Measurements from ENCODE around the gene RBM3. TPM values are rescaled to one million over a fixed set of nuclear protein-coding genes. Genes with fewer than 3 reads are reported as not detected.
A peak's percentile ranks its signal among the peaks of the same experiment; 100 is the strongest.
"Not testable (repeated sequence)": the region's sequence is repeated elsewhere in the genome, so short reads cannot be mapped to it uniquely, and the experiment has no call there.

RBM3 gene
- polyA plus RNA-seq (2013, experiment 1 of 2; ENCODE audit: insufficient read length) = 460 TPM
- 453 TPM for polyA plus RNA-seq (2013, experiment 2 of 2; ENCODE audit: insufficient read length)

DNA sequence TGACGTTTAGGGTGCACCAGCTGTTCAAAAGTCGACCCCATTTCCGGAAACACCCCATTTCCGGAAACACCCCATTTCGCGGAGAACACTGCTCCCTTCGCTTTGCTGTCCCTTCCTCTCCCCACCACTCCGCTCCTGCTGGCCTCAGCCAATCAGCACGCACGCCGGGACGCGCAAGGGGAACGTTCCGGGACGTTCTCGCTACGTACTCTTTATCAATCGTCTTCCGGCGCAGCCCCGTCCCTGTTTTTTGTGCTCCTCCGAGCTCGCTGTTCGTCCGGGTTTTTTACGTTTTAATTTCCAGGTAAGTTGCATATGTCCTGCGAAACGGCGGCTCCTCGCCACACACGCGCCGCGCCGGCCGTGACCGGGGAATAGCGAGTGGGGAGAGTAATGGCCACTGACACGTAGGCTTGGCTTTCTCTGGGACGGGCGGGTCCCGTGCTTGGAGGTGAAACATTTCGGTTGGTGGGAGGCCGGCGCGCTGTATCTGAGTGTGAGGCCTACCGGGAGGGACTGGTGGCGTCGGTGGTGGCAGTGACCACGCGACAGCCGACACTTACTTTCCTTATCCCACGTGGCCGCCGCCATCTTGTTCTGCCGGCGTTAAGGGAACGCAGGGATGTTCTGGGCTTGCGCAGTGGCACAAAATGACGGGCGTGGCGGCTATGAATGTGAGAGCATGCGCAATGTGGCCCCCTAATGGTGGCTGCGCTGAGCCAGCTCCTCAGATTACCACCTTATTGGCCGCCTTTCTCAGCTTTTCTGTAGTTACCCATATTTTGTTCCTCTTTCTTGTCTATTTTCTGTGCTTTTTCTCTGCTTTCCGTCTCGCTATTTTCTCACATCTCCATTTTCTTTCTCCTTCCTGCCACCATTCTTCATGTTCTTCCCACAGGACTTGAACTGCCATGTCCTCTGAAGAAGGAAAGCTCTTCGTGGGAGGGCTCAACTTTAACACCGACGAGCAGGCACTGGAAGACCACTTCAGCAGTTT, at the start of gene RBM3:
Gene RBM3 (plus strand): TSS at position 215 of the 997 bp plus-strand sequence. CDS start 697 bp downstream, at position 912.
- DNase-seq = peak; percentile 94

GRCh38 chrX:48525853-48526252, 48.4 kb upstream of the RBM3 start:
- DNase-seq = not testable (repeated sequence)

DNA sequence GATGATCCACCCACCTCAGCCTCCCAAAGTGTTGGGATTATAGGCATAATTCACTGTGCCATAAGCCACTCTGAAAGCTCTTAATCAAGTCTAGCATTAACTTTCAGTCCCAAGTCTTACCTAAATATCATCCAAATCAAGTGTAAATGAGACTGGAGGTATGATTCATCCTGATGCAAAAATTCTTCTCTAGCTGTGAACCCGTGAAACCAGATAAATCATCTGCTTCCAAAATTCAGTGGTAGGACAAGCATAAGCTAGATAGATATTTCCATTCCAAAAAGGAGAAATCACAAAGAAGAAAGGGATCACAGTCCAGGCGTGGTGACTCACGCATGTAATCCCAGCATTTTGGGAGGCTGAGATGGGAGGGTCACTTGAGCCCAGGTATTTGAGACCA, 43.5 kb upstream of the RBM3 start:
- no peak for DNase-seq

DNA sequence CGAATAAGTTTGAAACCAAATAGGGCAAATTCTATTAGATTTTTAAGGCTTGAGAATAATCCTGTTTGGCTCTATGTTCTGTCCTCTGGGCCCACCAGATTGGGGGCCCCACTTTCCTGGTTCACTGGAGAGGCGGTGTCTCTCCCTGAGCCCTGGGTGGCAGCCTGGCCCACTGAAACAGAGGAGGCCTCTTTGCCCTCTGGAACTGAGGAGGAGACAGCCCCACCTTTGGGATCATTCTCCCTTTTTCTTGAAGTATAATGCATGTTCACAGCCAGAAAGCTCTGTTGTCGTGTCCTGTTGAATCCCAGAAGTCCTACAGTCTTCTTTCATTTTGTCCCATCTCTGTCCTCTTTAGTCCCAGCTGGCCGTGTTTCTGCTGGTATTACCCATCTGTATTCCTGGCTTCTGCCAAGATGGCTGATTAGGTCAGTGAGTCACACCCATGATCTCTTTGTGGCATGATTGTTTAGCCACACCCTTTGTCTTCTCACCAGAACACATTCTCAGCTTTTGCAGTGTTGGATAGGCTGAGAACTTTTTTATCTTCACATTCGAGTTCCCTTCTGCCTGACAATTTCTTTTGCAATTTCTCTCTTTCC, 42.8 kb upstream of the RBM3 start:
- peak; percentile 80 for DNase-seq

- no peak for DNase-seq
These were observed 42.1 kb upstream of the RBM3 start for GRCh38 chrX:48532161-48532560.

DNA sequence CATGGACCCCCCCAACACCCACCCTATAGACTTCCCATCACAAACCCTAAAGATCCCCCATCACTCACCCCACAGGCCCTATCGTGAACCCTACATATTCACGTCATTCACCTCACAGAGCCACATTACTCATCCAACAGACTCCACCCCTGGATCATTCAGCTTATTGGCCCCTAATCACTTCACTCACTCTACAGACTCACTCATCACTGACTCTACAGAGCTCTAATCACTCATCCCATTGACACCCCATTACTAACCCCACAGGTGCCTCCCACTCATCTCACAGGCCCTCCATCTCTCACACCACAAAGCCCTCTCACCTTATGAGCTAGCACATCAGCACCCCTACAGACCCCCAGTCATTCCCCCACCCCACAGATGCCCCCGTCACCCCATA, 41.1 kb upstream of the RBM3 start:
- no peak for DNase-seq

GRCh38 chrX:48538641-48539344, 35.5 kb upstream of the RBM3 start:
- DNase-seq = no peak

GRCh38 chrX:48539345-48540027, 34.8 kb upstream of the RBM3 start, which contains the start of gene TBC1D25:
TSS of gene TBC1D25 (plus strand) at chrX:48539714. CDS start at chrX:48539798, 84 bp downstream.
- peak; percentile 96 for DNase-seq

DNA sequence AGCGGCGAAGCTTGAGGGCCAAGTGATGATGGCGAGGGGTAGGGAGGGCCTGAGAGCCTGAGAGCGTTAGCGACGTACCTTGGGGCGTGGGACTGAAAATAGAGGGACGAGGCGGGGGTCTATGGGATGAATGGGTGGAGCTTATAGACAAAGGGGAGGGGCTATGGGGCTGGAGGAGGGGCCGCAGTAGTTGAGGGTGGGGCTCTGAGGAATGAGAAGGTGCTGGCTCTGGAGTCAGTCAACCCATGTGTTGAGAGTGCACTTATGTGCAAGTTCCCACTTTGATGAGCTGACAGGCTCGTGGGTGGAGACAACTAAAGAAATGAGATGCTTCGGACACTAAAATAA, 34.3 kb upstream of the RBM3 start:
- DNase-seq = peak; percentile 34

GRCh38 chrX:48540480-48540879, 33.8 kb upstream of the RBM3 start:
- DNase-seq = no peak

DNA sequence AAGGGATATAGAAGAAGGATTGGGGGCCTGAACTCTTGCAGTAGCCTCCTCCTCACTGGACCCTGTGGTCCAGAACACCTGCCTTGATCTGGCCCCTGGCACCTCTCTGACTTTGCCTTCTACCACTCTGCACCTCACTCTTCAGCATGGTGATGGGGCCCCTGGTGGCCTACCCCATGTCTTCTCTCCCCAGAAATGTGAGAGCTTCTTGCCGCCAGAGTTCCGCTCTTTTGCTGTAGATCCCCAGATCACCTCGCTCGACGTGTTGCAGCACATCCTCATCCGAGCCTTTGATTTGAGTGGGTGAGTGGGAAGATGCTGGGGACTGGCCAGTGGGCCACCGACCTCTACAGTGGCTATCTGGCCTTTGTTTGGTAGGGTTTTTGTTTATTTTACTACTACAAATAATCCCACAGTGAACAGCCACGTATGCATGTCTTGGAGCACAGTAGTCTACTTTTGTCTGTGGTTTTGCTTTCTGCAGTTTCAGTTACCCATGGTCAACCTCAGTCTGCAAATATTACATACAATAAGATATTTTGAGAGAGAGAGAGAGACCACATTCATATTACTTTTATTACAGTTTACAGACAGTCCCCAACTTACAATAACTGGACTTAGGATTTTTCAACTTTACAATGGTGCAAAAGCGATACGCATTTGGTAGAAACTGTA, 33.0 kb upstream of the RBM3 start:
- no peak for DNase-seq

DNA sequence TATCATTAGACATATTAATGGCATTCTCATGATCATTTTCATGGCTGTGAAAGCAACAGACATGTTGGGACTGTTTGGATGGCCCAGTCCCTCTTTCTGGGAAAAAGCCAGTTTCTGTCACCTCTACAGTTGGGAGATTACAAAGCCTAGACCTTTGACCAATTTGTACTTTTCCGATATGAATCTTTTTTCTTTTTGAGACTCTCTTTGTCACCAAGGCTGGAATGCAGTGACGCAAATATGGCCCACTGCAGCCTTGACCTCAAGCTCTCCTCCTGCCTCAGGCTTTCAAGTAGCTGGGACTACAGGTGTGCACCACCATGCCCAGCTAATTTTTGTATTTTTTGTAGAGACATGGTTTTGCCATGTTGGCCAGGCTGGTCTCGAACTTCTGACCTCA, 25.4 kb upstream of the RBM3 start:
- no peak for DNase-seq

- not testable (repeated sequence) for DNase-seq
These were observed 18.5 kb upstream of the RBM3 start for GRCh38 chrX:48555731-48556325.

DNA sequence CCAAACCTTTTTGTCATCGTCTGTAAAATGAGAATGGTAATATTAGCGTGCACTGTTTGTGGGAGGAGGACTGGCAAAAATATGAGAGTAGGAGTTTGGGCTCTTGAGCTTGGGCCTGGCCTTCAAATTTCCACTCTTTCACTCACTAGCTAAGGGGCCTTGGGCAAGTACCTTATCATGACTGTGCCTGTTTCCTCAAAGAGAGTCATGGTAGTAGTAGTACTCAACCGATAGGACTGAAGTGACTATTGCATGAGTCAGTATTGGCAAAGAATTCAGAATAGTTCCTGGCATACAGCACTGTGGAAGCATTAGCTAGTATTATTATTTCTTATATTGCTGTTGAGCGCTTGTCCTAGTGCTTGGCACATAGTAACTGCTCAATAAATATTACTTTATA, 16.0 kb upstream of the RBM3 start:
- DNase-seq = peak; percentile 80

- DNase-seq = no peak
These were observed 14.6 kb upstream of the RBM3 start for GRCh38 chrX:48559636-48560035.

DNA sequence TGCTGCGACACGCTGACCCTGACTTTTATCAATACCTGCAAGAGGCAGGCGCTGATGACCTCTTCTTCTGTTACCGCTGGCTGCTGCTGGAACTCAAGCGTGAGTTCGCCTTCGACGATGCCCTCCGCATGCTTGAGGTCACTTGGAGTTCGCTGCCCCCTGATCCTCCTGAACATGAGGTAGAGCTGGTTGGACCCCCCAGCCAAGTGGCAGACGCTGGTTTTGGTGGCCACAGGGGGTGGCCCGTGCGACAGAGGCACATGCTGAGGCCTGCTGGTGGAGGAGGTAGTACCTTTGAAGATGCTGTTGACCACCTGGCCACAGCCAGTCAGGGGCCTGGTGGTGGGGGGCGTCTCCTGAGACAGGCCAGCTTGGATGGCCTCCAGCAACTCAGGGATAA, 14.2 kb upstream of the RBM3 start:
- DNase-seq = no peak

DNA sequence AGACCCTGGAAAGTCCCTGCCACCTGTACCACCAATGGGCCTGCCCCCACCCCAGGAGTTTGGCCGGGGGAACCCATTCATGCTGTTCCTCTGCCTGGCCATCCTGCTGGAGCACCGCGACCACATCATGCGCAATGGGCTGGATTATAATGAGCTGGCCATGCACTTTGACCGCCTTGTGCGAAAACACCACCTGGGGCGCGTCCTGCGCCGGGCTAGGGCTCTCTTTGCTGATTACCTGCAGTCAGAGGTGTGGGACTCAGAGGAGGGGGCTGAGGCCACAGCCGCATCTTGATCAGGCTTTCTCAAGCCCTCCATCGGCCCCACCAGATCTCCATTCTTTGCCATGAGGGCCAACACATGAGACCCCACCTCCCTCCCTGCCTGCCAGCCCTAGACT, 13.6 kb upstream of the RBM3 start:
- DNase-seq = no peak

- DNase-seq = no peak
These were observed 4.3 kb upstream of the RBM3 start for GRCh38 chrX:48569958-48570357.

DNA sequence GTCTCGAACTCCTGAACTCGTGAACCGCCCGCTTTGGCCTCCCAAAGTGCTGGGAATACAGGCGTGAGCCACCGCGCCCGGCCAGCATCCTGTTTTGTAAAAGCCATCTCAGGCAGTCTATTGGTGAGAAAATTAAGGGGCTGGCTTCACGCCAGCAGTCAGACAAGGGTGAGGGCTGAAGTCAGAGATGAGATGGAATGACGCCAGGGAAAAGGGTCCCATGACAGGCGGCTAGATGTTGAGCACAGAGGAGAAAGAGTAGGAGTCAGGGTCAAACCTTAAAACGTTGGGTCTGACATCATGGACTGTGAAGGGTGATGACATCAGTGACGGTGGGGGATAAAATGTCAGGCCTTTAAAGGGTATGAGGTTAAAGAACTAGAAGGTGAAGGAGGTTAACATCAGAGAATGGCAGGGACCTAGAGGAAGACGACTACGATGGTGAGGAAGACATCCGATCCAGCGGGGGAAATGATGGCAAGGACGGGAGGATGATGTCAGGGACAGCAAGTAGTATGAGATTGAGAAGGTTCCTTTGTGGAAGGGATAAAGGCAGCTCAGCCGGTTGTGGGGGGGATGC, 504 bp upstream of the RBM3 start:
- DNase-seq = no peak

GRCh38 chrX:48575642-48576041, 1.4 kb downstream of the RBM3 start:
- DNase-seq = no peak

DNA sequence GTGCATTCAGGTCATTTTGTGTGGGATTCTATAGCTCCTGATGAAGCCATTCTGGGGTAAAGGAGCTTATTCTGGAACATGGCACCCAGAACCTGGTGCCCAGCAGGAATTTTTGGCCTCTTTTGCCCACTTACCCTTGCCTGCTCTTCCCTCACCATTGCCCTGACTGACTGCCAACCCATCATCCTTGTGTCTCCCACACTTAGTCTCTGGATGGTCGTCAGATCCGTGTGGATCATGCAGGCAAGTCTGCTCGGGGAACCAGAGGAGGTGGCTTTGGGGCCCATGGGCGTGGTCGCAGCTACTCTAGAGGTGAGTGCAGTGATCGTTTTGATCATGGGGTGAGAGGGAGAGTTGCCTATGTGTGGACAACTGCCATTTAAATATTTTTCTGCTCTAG, 1.8 kb downstream of the RBM3 start:
- DNase-seq = no peak
